Mucosa of stomach (tissue), 1 donor: ENCODE measurements around the gene CC2D2A.
"Not testable (repeated sequence)": the region's sequence is repeated elsewhere in the genome, so short reads cannot be mapped to it uniquely, and the experiment has no call there.

ENCODE experiments used
- H3K27me3 ChIP-seq: one replicate; pipeline ENCODE4 v1.7.0; 2013; ENCODE audit warnings: mild to moderate bottlenecking, low read length; ENCODE audit not compliant: control insufficient read depth, insufficient read depth
- H3K36me3 ChIP-seq: one replicate; pipeline ENCODE4 v1.7.0; 2013; ENCODE audit warnings: low read length; ENCODE audit not compliant: control insufficient read depth, insufficient read depth
- H3K4me1 ChIP-seq: one replicate; pipeline ENCODE4 v1.7.0; 2013; ENCODE audit warnings: mild to moderate bottlenecking, low read length; ENCODE audit not compliant: control insufficient read depth, insufficient read depth
- H3K4me3 ChIP-seq: one replicate; pipeline ENCODE4 v1.7.0; 2013; ENCODE audit warnings: low read length
- H3K9ac ChIP-seq: one replicate; pipeline ENCODE4 v1.7.0; 2013; ENCODE audit warnings: mild to moderate bottlenecking, low read length, moderate library complexity
- H3K9me3 ChIP-seq: one replicate; pipeline ENCODE4 v1.7.0; 2013; ENCODE audit warnings: mild to moderate bottlenecking, low read length, moderate library complexity; ENCODE audit not compliant: control insufficient read depth
- donor health status: Pancreatic carcinoma.

CC2D2A gene

GRCh38 chr4:15585331-15585730, 115.6 kb downstream of the CC2D2A start:
- no peaks in the 10 kb centered on the region for H3K36me3 ChIP-seq
- H3K27me3 ChIP-seq: no peaks in the 10 kb centered on the region
- H3K4me1 ChIP-seq: no peaks in the 10 kb centered on the region
- no peaks in the 10 kb centered on the region for H3K9me3 ChIP-seq
- no peak overlapping the region for H3K4me3 ChIP-seq
- no peak overlapping the region for H3K9ac ChIP-seq

- Histone ChIP-seq H3K4me3 (no peak overlapping the region), H3K9me3 (no peaks in the 10 kb centered on the region), H3K27me3 (no peaks in the 10 kb centered on the region), H3K4me1 (no peaks in the 10 kb centered on the region), H3K36me3 (no peaks in the 10 kb centered on the region), H3K9ac (no peak overlapping the region)
Observed at GRCh38 chr4:15586066-15586465, 116.4 kb downstream of the CC2D2A start.

GRCh38 chr4:15587649-15588048, 118.0 kb downstream of the CC2D2A start:
- Histone ChIP-seq H3K4me1 (no peaks in the 10 kb centered on the region), H3K9ac (no peak overlapping the region), H3K9me3 (no peaks in the 10 kb centered on the region), H3K27me3 (no peaks in the 10 kb centered on the region), H3K36me3 (no peaks in the 10 kb centered on the region), H3K4me3 (no peak overlapping the region)

- no peaks in the 10 kb centered on the region for H3K4me1 ChIP-seq
- H3K4me3 ChIP-seq: no peak overlapping the region
- no peaks in the 10 kb centered on the region for H3K36me3 ChIP-seq
- H3K9me3 ChIP-seq: no peaks in the 10 kb centered on the region
- H3K9ac ChIP-seq: no peak overlapping the region
- H3K27me3 ChIP-seq: no peaks in the 10 kb centered on the region
Observed at GRCh38 chr4:15592799-15593198, 123.1 kb downstream of the CC2D2A start.

GRCh38 chr4:15598644-15599043, 129.0 kb downstream of the CC2D2A start:
- Histone ChIP-seq H3K36me3 (no peaks in the 10 kb centered on the region), H3K27me3 (no peaks in the 10 kb centered on the region)

GRCh38 chr4:15600176-15600575, 130.5 kb downstream of the CC2D2A start:
- no peaks in the 10 kb centered on the region for H3K4me1 ChIP-seq
- H3K9ac ChIP-seq: no peak overlapping the region
- no peaks in the 10 kb centered on the region for H3K27me3 ChIP-seq
- H3K9me3 ChIP-seq: no peaks in the 10 kb centered on the region
- no peak overlapping the region for H3K4me3 ChIP-seq
- H3K36me3 ChIP-seq: no peaks in the 10 kb centered on the region

More at GRCh38 chr4:15598644-15599043, 129.0 kb downstream of the CC2D2A start:
- no peak overlapping the region for H3K4me3 ChIP-seq
- H3K9me3 ChIP-seq: no peaks in the 10 kb centered on the region
- no peak overlapping the region for H3K9ac ChIP-seq
- H3K4me1 ChIP-seq: no peaks in the 10 kb centered on the region

- no peak overlapping the region for H3K4me3 ChIP-seq
- H3K36me3 ChIP-seq: no peaks in the 10 kb centered on the region
- H3K27me3 ChIP-seq: no peaks in the 10 kb centered on the region
- no peaks in the 10 kb centered on the region for H3K4me1 ChIP-seq
- H3K9ac ChIP-seq: no peak overlapping the region
- no peaks in the 10 kb centered on the region for H3K9me3 ChIP-seq
Observed at GRCh38 chr4:15601862-15602261, 132.2 kb downstream of the CC2D2A start.

- Histone ChIP-seq H3K36me3 (no peaks in the 10 kb centered on the region), H3K9ac (no peak overlapping the region), H3K4me1 (no peaks in the 10 kb centered on the region), H3K4me3 (no peak overlapping the region), H3K27me3 (no peaks in the 10 kb centered on the region), H3K9me3 (no peaks in the 10 kb centered on the region)
Observed at GRCh38 chr4:15605537-15605936, 135.9 kb downstream of the CC2D2A start.

GRCh38 chr4:15610855-15611254, 141.2 kb downstream of the CC2D2A start:
- no peak overlapping the region for H3K9ac ChIP-seq
- no peaks in the 10 kb centered on the region for H3K9me3 ChIP-seq
- H3K4me3 ChIP-seq: no peak overlapping the region
- no peaks in the 10 kb centered on the region for H3K36me3 ChIP-seq
- no peaks in the 10 kb centered on the region for H3K4me1 ChIP-seq
- H3K27me3 ChIP-seq: no peaks in the 10 kb centered on the region

- Histone ChIP-seq H3K4me3 (no peak overlapping the region), H3K9me3 (no peaks in the 10 kb centered on the region), H3K36me3 (no peaks in the 10 kb centered on the region), H3K27me3 (no peaks in the 10 kb centered on the region), H3K9ac (no peak overlapping the region), H3K4me1 (no peaks in the 10 kb centered on the region)
Observed at GRCh38 chr4:15612136-15612535, 142.5 kb downstream of the CC2D2A start.

- not testable (repeated sequence) for H3K9me3 ChIP-seq, H3K9ac ChIP-seq, H3K4me1 ChIP-seq, H3K36me3 ChIP-seq, H3K27me3 ChIP-seq, H3K4me3 ChIP-seq
Observed at GRCh38 chr4:15614891-15615290, 145.2 kb downstream of the CC2D2A start.

- not testable (repeated sequence) for H3K9ac ChIP-seq, H3K27me3 ChIP-seq, H3K36me3 ChIP-seq, H3K9me3 ChIP-seq, H3K4me3 ChIP-seq, H3K4me1 ChIP-seq
Observed at GRCh38 chr4:15617407-15617806, 147.7 kb downstream of the CC2D2A start.

- Histone ChIP-seq H3K4me1 (no peaks in the 10 kb centered on the region), H3K36me3 (no peaks in the 10 kb centered on the region), H3K9ac (no peak overlapping the region), H3K27me3 (no peaks in the 10 kb centered on the region), H3K4me3 (no peak overlapping the region), H3K9me3 (no peaks in the 10 kb centered on the region)
Observed at GRCh38 chr4:15636818-15637217, 167.1 kb downstream of the CC2D2A start.
